Caco-2 (cell line): Measurements from ENCODE around the gene MAP3K13. TPM values are rescaled to one million over a fixed set of nuclear protein-coding genes. Genes with fewer than 3 reads are reported as not detected.
"Not testable (repeated sequence)": the region's sequence is repeated elsewhere in the genome, so short reads cannot be mapped to it uniquely, and the experiment has no call there.

ENCODE experiments used
- BruUV-seq: library from RNA; stranded (reverse); fragments of 400-500 nt; replicated peaks from 2 replicates; lab custom pipeline; 2021; lab: Mats Ljungman, UMichigan
- CTCF ChIA-PET: fragments of 300-600 bp; sonication (Branson Sonifier 250); formaldehyde crosslinking; loops from one replicate; lab custom pipeline; 2022; ENCODE audit warnings: antibody characterized with exemption; lab: Charles Lee
- POLR2A ChIA-PET: fragments of 300-600 bp; sonication (Branson Sonifier 250); formaldehyde crosslinking; loops from one replicate; lab custom pipeline; 2022; ENCODE audit warnings: antibody characterized with exemption; lab: Charles Lee
- DNase-seq, 2 experiments: peaks; one replicate each; pipeline versions ENCODE4 v3.0.0 to v3.0.0-alpha.2; 2020 to 2022
- H3K27me3 ChIP-seq: replicated peaks from 2 replicates; pipeline ENCODE4 v1.6.0; 2011; ENCODE audit warnings: low read length; ENCODE audit not compliant: control insufficient read depth, insufficient read depth
- H3K36me3 ChIP-seq: 2 replicates; pipeline ENCODE4 v1.5.1; 2011; ENCODE audit warnings: low read length; ENCODE audit not compliant: control insufficient read depth, insufficient read depth
- H3K4me1 ChIP-seq: fragments of 250-450 bp; sonication (Bioruptor Pico); 2 replicates; pipeline ENCODE4 v1.5.1; 2020; ENCODE audit warnings: mild to moderate bottlenecking
- H3K4me3 ChIP-seq: 2 replicates; pipeline ENCODE4 v1.5.1; 2011; ENCODE audit warnings: low read depth, mild to moderate bottlenecking, control low read depth, low read length
- H3K9me3 ChIP-seq: fragments of 250-450 bp; sonication (Bioruptor Pico); 2 replicates; pipeline ENCODE4 v1.5.1; 2020; ENCODE audit warnings: mild to moderate bottlenecking, moderate library complexity
- H3K27ac Mint-ChIP-seq: one replicate; pipeline ENCODE4 v1.8.0; 2022; ENCODE audit warnings: mixed read lengths; ENCODE audit not compliant: unreplicated experiment
- H3K27me3 Mint-ChIP-seq: one replicate; pipeline ENCODE4 v1.8.0; 2022; ENCODE audit warnings: mixed read lengths; ENCODE audit not compliant: insufficient read depth, unreplicated experiment
- H3K36me3 Mint-ChIP-seq: one replicate; pipeline ENCODE4 v1.8.0; 2022; ENCODE audit warnings: mild to moderate bottlenecking, mixed read lengths; ENCODE audit not compliant: insufficient read depth, unreplicated experiment
- H3K4me1 Mint-ChIP-seq: one replicate; pipeline ENCODE4 v1.8.0; 2022; ENCODE audit warnings: low read depth, mixed read lengths; ENCODE audit not compliant: unreplicated experiment
- H3K4me3 Mint-ChIP-seq: one replicate; pipeline ENCODE4 v1.8.0; 2022; ENCODE audit warnings: mild to moderate bottlenecking, moderate library complexity, mixed read lengths; ENCODE audit not compliant: unreplicated experiment
- H3K9me3 Mint-ChIP-seq: one replicate; pipeline ENCODE4 v1.8.0; 2022; ENCODE audit warnings: mixed read lengths; ENCODE audit not compliant: unreplicated experiment
- intact Hi-C: fragments of 100-400 bp; cut with micrococcal nuclease; formaldehyde crosslinking; loops from one replicate; pipeline ENCODE4 v1.10.0; 2022; ENCODE audit not compliant: unreplicated experiment
- total RNA-seq: library from RNA; stranded (reverse); gene quantifications from 2 replicates; pipeline ENCODE4 v1.2.3, GENCODE V29; 2022
- TF ChIP-seq, protein P1 (sequence below), 2 experiments: fragments of 200-600 bp in 1 of 2; IDR thresholded peaks; 1 replicate in 1 of 2; 2 replicates in 1 of 2; pipeline versions ENCODE4 v1.5.1 to v1.8.0; 2011 to 2022; ENCODE audit warnings: antibody characterized with exemption in 1 of 2, control low read depth in 1 of 2, inconsistent platforms in 1 of 2, low read depth in 1 of 2, low read length in 1 of 2, mild to moderate bottlenecking in 1 of 2, moderate library complexity in 1 of 2; ENCODE audit not compliant: insufficient read depth in 1 of 2, severe bottlenecking in 1 of 2, unreplicated experiment in 1 of 2

Gene MAP3K13
- total RNA-seq, 1 experiment from 2014 or later: 20.1 TPM

DNA sequence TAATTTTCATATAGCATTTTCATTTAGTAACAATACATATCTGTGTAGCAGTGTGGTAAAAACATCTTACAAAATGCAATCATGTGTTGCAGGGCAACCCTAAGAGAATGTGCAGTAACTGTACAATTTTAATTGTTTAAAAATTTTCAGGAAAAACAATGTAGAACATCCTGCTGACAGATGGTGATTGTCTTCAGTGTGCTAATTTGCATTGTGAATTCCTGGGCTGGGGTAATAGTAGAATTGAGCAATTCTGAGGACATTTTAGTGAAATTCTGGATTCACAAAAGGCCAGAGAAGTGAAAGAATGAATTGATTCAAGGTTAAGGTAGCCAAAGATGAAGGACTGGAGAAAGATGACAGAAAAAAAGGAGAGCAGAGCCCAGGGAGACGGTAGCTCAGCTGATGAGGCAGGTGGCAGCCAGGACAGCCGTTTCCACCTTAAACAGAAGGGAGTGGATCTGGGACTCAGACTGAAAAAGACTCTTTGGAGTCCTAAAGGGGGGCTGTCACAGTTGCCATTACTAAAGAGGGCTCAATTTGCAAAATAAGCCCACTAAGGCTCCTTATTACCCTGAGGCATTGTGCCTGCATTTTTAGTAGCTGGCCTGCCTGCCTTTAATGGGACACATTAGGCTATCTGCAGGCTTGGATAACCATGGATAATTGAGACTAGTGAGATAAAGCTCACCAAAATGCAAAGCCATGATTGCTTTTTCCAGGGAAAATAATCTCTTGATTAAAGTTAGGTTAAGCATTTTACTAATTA lies 8.6 kb downstream of the MAP3K13 start:
- no peak overlapping the region for H3K4me3 ChIP-seq
- Mint-ChIP-seq H3K9me3 (no peaks in the 10 kb centered on the region), H3K36me3 (no peaks in the 10 kb centered on the region), H3K27ac (peak overlapping the region; percentile 34), H3K4me1 (peaks cover 27% of the 10 kb centered on the region), H3K4me3 (no peak overlapping the region), H3K27me3 (no peaks in the 10 kb centered on the region)
- 0 out of 2 replicates have a peak, but pooled peaks cover 5% of the 10 kb centered on the region for H3K9me3 ChIP-seq
- no peaks in the 10 kb centered on the region for H3K36me3 ChIP-seq
- TF ChIP-seq, protein P1, sequence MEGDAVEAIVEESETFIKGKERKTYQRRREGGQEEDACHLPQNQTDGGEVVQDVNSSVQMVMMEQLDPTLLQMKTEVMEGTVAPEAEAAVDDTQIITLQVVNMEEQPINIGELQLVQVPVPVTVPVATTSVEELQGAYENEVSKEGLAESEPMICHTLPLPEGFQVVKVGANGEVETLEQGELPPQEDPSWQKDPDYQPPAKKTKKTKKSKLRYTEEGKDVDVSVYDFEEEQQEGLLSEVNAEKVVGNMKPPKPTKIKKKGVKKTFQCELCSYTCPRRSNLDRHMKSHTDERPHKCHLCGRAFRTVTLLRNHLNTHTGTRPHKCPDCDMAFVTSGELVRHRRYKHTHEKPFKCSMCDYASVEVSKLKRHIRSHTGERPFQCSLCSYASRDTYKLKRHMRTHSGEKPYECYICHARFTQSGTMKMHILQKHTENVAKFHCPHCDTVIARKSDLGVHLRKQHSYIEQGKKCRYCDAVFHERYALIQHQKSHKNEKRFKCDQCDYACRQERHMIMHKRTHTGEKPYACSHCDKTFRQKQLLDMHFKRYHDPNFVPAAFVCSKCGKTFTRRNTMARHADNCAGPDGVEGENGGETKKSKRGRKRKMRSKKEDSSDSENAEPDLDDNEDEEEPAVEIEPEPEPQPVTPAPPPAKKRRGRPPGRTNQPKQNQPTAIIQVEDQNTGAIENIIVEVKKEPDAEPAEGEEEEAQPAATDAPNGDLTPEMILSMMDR (IDR thresholded peaks at IDR 0.05; ENCODE audit: insufficient read depth in 1 of 2, low read depth in 1 of 2, low read length in 1 of 2, severe bottlenecking in 1 of 2, unreplicated experiment in 1 of 2): no peak
- no peak for DNase-seq
- ChIA-PET POLR2A (interaction anchor here (0.5 kb wide), 1 partner anchor 11 kb away, joined by 7 read pairs; no protein-coding TSS in a partner anchor), CTCF (no interaction called here)
- no TSS peak for BruUV-seq
- no peaks in the 10 kb centered on the region for H3K27me3 ChIP-seq
- peaks cover 23% of the 10 kb centered on the region for H3K4me1 ChIP-seq
- intact Hi-C loops: no loop called here

DNA sequence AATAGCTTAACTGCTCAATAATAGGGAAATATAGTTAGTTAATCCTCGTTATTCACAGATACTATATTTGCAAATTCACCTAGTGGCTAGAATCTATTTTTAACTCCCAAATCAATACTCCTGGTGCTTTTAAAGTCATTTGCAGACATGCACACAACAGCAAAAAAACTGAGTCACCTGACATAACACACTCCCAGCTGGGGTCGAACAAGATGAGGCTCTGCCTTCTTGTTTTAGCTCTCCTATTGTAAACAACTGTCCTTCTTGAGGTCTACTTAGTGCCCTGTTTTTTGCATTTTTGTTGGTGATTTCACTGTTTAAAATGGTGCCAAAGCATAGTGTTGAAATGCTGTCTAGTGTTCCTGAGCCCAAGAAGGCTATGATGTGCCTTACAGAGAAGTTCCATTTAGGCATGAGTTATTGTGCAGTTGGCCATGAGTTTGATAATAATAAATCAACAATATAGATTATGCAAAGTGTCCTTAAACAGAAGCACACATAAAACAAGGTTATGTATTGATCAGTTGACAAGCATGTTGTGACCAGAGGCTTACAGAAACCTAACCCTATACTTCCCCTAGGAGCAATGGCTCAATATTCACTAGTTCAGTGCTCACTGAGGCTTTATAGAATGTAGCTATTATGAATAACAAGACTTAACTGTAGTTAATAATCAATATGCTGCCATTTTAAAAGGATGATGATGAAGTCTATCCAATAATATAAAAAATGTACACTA lies 18.6 kb downstream of the MAP3K13 start:
- Mint-ChIP-seq H3K36me3 (no peaks in the 10 kb centered on the region), H3K9me3 (peaks cover 10% of the 10 kb centered on the region), H3K4me3 (no peak overlapping the region), H3K27ac (no peak overlapping the region), H3K4me1 (no peaks in the 10 kb centered on the region), H3K27me3 (no peaks in the 10 kb centered on the region)
- H3K9me3 ChIP-seq: no peaks in the 10 kb centered on the region
- no peak overlapping the region for H3K4me3 ChIP-seq
- TF ChIP-seq, protein P1 (IDR thresholded peaks at IDR 0.05; ENCODE audit: insufficient read depth in 1 of 2, low read depth in 1 of 2, low read length in 1 of 2, severe bottlenecking in 1 of 2, unreplicated experiment in 1 of 2): no peak
- intact Hi-C loops: no loop called here
- CTCF ChIA-PET: no interaction called here
- no peak for DNase-seq
- H3K4me1 ChIP-seq: no peaks in the 10 kb centered on the region
- POLR2A ChIA-PET: no interaction called here
- no peaks in the 10 kb centered on the region for H3K36me3 ChIP-seq
- H3K27me3 ChIP-seq: no peaks in the 10 kb centered on the region
- no TSS peak for BruUV-seq

DNA sequence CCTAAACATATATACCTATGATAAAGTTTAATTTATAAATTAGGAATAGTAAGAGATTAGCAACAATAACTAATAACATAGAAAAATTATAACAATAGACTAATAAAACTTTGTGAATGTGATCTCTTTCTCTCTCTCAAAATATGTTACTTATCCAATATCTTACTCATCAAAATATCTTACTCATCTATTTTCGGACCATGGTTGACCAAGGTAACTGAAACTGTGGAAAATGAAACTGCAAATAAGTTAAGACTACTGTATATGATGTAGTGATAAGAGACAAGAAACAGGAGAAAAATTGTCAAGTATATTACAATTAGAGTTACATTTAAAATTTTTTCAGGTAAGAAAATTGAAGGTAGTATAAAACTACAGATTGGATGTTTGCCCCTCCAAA lies 19.2 kb downstream of the MAP3K13 start:
- POLR2A ChIA-PET: no interaction called here
- BruUV-seq: no TSS peak
- Mint-ChIP-seq H3K4me1 (no peaks in the 10 kb centered on the region), H3K4me3 (no peak overlapping the region), H3K27me3 (no peaks in the 10 kb centered on the region), H3K36me3 (no peaks in the 10 kb centered on the region), H3K9me3 (peaks cover 10% of the 10 kb centered on the region), H3K27ac (no peak overlapping the region)
- TF ChIP-seq, protein P1 (IDR thresholded peaks at IDR 0.05; ENCODE audit: insufficient read depth in 1 of 2, low read depth in 1 of 2, low read length in 1 of 2, severe bottlenecking in 1 of 2, unreplicated experiment in 1 of 2): no peak
- no peak for DNase-seq
- H3K4me3 ChIP-seq: no peak overlapping the region
- H3K9me3 ChIP-seq: no peaks in the 10 kb centered on the region
- CTCF ChIA-PET: no interaction called here
- H3K36me3 ChIP-seq: no peaks in the 10 kb centered on the region
- no peaks in the 10 kb centered on the region for H3K4me1 ChIP-seq
- no peaks in the 10 kb centered on the region for H3K27me3 ChIP-seq
- intact Hi-C loops: no loop called here

DNA sequence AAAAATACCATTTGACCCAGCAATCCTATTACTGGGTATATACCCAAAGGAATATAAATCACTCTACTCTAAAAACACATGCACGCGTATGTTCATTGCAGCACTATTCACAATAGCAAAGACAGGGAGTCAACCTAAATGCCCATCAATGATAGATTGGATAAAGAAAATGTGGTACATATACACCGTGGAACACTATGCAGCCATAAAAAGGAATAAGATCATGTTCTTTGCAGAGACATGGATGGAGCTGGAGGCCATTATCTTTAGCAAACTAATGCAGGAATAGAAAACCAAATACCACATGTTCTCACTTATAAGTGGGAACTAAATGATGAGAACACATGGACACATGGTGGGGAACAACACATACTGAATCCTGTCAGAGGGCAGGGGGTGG lies 23.6 kb downstream of the MAP3K13 start:
- DNase-seq, H3K4me1 ChIP-seq, intact Hi-C loops, H3K9me3 Mint-ChIP-seq, H3K4me1 Mint-ChIP-seq, POLR2A ChIA-PET, H3K4me3 ChIP-seq, H3K36me3 Mint-ChIP-seq, H3K4me3 Mint-ChIP-seq, H3K27ac Mint-ChIP-seq, H3K9me3 ChIP-seq, CTCF ChIA-PET, H3K27me3 ChIP-seq, H3K36me3 ChIP-seq, H3K27me3 Mint-ChIP-seq, BruUV-seq: not testable (repeated sequence)
